ENCODE results near the gene HOXC10. TPM values are rescaled to one million over a fixed set of nuclear protein-coding genes. Genes with fewer than 3 reads are reported as not detected.

The HOXC10 gene
- total RNA-seq, 1 donor from 2014 or later, result not detected

- ChIA-PET POLR2A (interaction anchor here (0.6 kb wide), 1 partner anchor 11 kb away, joined by 3 read pairs; no protein-coding TSS in a partner anchor), CTCF (interaction anchor here (1.0 kb wide), 1 partner anchor 162 kb away, joined by 3 read pairs; no protein-coding TSS in a partner anchor)
- DNase-seq (no peak), ATAC-seq (ENCODE audit: low read depth) (no peak)
- TF ChIP-seq, protein P1, sequence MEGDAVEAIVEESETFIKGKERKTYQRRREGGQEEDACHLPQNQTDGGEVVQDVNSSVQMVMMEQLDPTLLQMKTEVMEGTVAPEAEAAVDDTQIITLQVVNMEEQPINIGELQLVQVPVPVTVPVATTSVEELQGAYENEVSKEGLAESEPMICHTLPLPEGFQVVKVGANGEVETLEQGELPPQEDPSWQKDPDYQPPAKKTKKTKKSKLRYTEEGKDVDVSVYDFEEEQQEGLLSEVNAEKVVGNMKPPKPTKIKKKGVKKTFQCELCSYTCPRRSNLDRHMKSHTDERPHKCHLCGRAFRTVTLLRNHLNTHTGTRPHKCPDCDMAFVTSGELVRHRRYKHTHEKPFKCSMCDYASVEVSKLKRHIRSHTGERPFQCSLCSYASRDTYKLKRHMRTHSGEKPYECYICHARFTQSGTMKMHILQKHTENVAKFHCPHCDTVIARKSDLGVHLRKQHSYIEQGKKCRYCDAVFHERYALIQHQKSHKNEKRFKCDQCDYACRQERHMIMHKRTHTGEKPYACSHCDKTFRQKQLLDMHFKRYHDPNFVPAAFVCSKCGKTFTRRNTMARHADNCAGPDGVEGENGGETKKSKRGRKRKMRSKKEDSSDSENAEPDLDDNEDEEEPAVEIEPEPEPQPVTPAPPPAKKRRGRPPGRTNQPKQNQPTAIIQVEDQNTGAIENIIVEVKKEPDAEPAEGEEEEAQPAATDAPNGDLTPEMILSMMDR (IDR thresholded peaks at IDR 0.05), result no peak
- peaks cover 11% of the 10 kb centered on the region for H3K4me1 Mint-ChIP-seq
- H3K9me3 Mint-ChIP-seq, result no peaks in the 10 kb centered on the region
- H3K36me3 Mint-ChIP-seq (ENCODE audit: low read depth), result no peaks in the 10 kb centered on the region
- intact Hi-C loops (cut with micrococcal nuclease), result no loop called here
- H3K27me3 Mint-ChIP-seq, result peaks cover 63% of the 10 kb centered on the region
- H3K27ac Mint-ChIP-seq, result no peak overlapping the region
- H3K4me3 Mint-ChIP-seq, result no peak overlapping the region
These were observed 53.4 kb downstream of the HOXC10 start for GRCh38 chr12:54038284-54038870.

- ATAC-seq (ENCODE audit: low read depth), result no peak
- POLR2A ChIA-PET, result interaction anchor here (0.6 kb wide), 1 partner anchor 12 kb away, joined by 3 read pairs; no protein-coding TSS in a partner anchor
- H3K9me3 Mint-ChIP-seq, result no peaks in the 10 kb centered on the region
These were observed 54.0 kb downstream of the HOXC10 start for GRCh38 chr12:54038871-54039414.

DNA sequence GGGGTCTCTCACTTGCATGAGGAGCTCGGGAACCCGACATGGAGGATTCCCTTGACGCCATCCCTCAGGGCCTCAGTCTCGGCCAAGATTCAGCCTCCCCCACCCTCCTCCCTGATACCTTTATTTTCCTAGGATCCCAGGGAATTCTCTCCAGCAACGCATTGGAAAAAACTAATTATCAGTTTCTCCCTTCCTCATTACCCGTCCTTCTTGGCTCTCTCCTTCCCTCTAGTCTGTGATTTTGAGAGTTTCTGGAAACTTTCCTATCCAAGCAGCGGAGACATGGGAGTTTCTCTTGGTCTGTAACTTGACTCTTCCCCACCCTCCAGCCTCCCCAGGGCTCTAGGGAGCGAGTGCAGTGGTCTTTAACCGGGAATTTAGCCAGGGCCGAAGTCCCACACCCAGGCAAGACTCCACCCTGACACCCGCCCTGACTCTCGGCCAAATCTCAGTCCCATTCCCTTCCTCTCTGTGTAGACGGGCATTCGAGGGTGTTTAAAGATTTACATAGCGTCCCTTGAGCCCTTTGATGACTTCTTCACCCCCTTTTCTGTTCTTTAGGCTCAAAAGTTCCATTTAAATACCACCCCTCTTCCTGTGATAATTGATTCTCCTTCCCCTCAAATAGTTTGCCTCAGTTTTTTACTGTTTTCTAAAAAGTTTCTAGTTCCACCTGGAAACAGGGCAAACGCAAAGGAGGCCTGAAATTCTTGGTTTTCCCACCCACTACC is 54.6 kb downstream of the HOXC10 start:
- H3K9me3 Mint-ChIP-seq, result no peaks in the 10 kb centered on the region
- POLR2A ChIA-PET, result interaction anchor here (0.5 kb wide), 1 partner anchor 127 kb away, joined by 4 read pairs; no protein-coding TSS in a partner anchor
- no peak for ATAC-seq (ENCODE audit: low read depth)
- no peak for DNase-seq
- H3K27ac Mint-ChIP-seq, result no peak overlapping the region
- no peak overlapping the region for H3K4me3 Mint-ChIP-seq
- H3K4me1 Mint-ChIP-seq, result peaks cover 4% of the 10 kb centered on the region
- H3K27me3 Mint-ChIP-seq, result peaks cover 70% of the 10 kb centered on the region
- CTCF ChIA-PET, result interaction anchor here (2.4 kb wide), 1 partner anchor 168 kb away, joined by 7 read pairs; no protein-coding TSS in a partner anchor
- no peaks in the 10 kb centered on the region for H3K36me3 Mint-ChIP-seq (ENCODE audit: low read depth)
- intact Hi-C loops (cut with micrococcal nuclease), result no loop called here
- TF ChIP-seq, protein P1 (IDR thresholded peaks at IDR 0.05), result no peak

More at GRCh38 chr12:54038871-54039414, 54.0 kb downstream of the HOXC10 start:
- CTCF ChIA-PET, result interaction anchor here (2.4 kb wide), 1 partner anchor 169 kb away, joined by 7 read pairs; no protein-coding TSS in a partner anchor
- Mint-ChIP-seq H3K27me3 (peaks cover 66% of the 10 kb centered on the region), H3K4me3 (no peak overlapping the region), H3K36me3 (ENCODE audit: low read depth) (no peaks in the 10 kb centered on the region), H3K27ac (no peak overlapping the region), H3K4me1 (peaks cover 8% of the 10 kb centered on the region)
- TF ChIP-seq, protein P1 (IDR thresholded peaks at IDR 0.05), result no peak
- DNase-seq, result no peak
- intact Hi-C loops (cut with micrococcal nuclease), result no loop called here

Other genes starting within 250 kb of the HOXC10 start
- gene CISTR, start 233.2 kb upstream of the HOXC10 start, total RNA-seq, result not detected in 2 replicates
- not detected in 2 replicates for gene HOXC13, start 46.3 kb upstream of the HOXC10 start, total RNA-seq
- not detected in 2 replicates for gene HOXC12, start 30.2 kb upstream of the HOXC10 start, total RNA-seq
- not detected in 2 replicates for gene HOXC11, start 12.0 kb upstream of the HOXC10 start, total RNA-seq
- not detected in 2 replicates for gene HOTAIR, start 10.2 kb upstream of the HOXC10 start, total RNA-seq
- gene HOXC9, start 15.0 kb downstream of the HOXC10 start, total RNA-seq, result not detected in 2 replicates
- gene HOXC8, start 23.8 kb downstream of the HOXC10 start, total RNA-seq, result not detected in 2 replicates
- gene HOXC6, start 43.3 kb downstream of the HOXC10 start, total RNA-seq, result not detected in 2 replicates
- not detected in 2 replicates for gene HOXC5, start 47.9 kb downstream of the HOXC10 start, total RNA-seq
- gene HOXC4, start 68.7 kb downstream of the HOXC10 start, total RNA-seq, result 4.3 and 4.8 TPM in 2 replicates
- 31.2 and 38.6 TPM in 2 replicates for gene SMUG1, start 203.8 kb downstream of the HOXC10 start, total RNA-seq